ENCODE results near the gene NFYC.

NFYC gene

DNA sequence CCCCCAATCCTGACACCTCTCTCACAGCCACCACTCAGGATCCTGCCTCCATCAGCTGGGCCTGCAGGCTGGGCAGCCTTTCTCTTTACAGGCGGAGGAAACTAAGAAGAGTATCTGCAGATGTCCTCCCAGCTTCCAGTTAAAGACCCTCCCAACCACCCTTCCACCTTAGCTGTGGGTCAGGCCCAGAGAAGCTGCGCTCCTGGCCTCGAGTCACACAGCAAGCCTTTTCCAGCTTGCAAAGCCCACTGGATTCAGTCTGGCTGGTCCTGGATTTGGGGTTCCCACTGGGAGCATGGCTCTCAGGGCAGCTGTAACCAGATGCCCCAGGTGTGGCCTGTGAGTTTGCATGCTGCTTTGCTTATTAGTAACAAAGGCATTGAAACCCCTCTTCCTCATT lies 111.9 kb downstream of the NFYC start:
- TF ChIP-seq SIN3A (IDR thresholded peaks at IDR 0.05; ENCODE audit: borderline replicate concordance, insufficient read depth, low read length): no peak
- TF ChIP-seq TAF1 (IDR thresholded peaks at IDR 0.05; ENCODE audit: borderline replicate concordance, insufficient read depth, low read length): no peak
- no peak for TF ChIP-seq POLR2AphosphoS5 (IDR thresholded peaks at IDR 0.05; ENCODE audit: low read depth, low read length)
- TF ChIP-seq, protein P1, sequence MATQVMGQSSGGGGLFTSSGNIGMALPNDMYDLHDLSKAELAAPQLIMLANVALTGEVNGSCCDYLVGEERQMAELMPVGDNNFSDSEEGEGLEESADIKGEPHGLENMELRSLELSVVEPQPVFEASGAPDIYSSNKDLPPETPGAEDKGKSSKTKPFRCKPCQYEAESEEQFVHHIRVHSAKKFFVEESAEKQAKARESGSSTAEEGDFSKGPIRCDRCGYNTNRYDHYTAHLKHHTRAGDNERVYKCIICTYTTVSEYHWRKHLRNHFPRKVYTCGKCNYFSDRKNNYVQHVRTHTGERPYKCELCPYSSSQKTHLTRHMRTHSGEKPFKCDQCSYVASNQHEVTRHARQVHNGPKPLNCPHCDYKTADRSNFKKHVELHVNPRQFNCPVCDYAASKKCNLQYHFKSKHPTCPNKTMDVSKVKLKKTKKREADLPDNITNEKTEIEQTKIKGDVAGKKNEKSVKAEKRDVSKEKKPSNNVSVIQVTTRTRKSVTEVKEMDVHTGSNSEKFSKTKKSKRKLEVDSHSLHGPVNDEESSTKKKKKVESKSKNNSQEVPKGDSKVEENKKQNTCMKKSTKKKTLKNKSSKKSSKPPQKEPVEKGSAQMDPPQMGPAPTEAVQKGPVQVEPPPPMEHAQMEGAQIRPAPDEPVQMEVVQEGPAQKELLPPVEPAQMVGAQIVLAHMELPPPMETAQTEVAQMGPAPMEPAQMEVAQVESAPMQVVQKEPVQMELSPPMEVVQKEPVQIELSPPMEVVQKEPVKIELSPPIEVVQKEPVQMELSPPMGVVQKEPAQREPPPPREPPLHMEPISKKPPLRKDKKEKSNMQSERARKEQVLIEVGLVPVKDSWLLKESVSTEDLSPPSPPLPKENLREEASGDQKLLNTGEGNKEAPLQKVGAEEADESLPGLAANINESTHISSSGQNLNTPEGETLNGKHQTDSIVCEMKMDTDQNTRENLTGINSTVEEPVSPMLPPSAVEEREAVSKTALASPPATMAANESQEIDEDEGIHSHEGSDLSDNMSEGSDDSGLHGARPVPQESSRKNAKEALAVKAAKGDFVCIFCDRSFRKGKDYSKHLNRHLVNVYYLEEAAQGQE (IDR thresholded peaks at IDR 0.05; ENCODE audit: insufficient read depth in 1 of 2, low read depth in 2 of 2, low read length in 2 of 2): no peak
- no peak for TF ChIP-seq FOXP2 (optimal IDR thresholded peaks at IDR 0.05; ENCODE audit: borderline replicate concordance, extremely low read depth, extremely low read length, insufficient read depth)

DNA sequence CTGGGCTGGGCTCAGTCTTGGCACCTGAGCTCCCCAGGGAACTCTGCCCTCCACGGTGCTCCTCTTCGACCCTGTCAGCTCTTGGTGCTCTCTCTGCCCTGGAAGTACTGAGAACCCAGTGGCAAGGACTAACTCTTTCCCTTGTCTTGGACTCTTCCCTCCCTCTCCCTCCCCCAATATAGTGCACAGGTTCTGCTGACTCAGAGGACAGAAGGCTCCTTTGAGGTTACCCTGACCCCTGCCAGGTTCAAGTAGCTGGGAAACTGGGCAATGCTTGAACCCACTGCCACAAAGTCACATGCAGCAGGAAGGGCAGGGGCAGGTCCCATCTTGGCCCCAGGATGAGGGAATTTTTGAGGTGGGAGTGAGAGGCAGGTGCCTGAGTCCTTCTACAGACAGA lies 112.4 kb downstream of the NFYC start:
- TF ChIP-seq SIN3A (IDR thresholded peaks at IDR 0.05; ENCODE audit: borderline replicate concordance, insufficient read depth, low read length): no peak
- TF ChIP-seq TAF1 (IDR thresholded peaks at IDR 0.05; ENCODE audit: borderline replicate concordance, insufficient read depth, low read length): no peak
- no peak for TF ChIP-seq POLR2AphosphoS5 (IDR thresholded peaks at IDR 0.05; ENCODE audit: low read depth, low read length)
- TF ChIP-seq, protein P1 (IDR thresholded peaks at IDR 0.05; ENCODE audit: insufficient read depth in 1 of 2, low read depth in 2 of 2, low read length in 2 of 2): no peak
- TF ChIP-seq FOXP2 (optimal IDR thresholded peaks at IDR 0.05; ENCODE audit: borderline replicate concordance, extremely low read depth, extremely low read length, insufficient read depth): no peak

DNA sequence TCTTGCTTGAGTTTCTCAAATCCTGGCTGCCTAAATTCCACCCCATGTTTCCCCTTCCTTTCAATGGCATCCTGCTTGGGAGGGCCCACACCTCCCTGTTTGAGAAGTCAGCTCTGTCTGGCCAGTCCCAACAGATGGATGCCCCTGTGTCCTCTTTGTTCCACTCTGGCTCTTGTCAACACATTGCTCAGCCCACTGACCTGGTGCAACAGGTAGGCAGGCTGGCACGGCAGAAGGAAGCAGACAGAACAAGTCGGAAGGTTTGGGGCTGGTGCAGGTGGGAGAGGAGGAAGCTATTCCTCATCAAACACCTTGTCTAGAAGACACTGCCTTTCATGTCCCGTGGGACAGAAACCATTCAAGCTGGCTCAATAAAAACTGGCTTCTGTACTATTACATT lies 114.7 kb downstream of the NFYC start:
- TF ChIP-seq FOXP2 (optimal IDR thresholded peaks at IDR 0.05; ENCODE audit: borderline replicate concordance, extremely low read depth, extremely low read length, insufficient read depth) (no peak), SIN3A (IDR thresholded peaks at IDR 0.05; ENCODE audit: borderline replicate concordance, insufficient read depth, low read length) (no peak), POLR2AphosphoS5 (IDR thresholded peaks at IDR 0.05; ENCODE audit: low read depth, low read length) (no peak)
- TF ChIP-seq, protein P1 (IDR thresholded peaks at IDR 0.05; ENCODE audit: insufficient read depth in 1 of 2, low read depth in 2 of 2, low read length in 2 of 2): no peak

DNA sequence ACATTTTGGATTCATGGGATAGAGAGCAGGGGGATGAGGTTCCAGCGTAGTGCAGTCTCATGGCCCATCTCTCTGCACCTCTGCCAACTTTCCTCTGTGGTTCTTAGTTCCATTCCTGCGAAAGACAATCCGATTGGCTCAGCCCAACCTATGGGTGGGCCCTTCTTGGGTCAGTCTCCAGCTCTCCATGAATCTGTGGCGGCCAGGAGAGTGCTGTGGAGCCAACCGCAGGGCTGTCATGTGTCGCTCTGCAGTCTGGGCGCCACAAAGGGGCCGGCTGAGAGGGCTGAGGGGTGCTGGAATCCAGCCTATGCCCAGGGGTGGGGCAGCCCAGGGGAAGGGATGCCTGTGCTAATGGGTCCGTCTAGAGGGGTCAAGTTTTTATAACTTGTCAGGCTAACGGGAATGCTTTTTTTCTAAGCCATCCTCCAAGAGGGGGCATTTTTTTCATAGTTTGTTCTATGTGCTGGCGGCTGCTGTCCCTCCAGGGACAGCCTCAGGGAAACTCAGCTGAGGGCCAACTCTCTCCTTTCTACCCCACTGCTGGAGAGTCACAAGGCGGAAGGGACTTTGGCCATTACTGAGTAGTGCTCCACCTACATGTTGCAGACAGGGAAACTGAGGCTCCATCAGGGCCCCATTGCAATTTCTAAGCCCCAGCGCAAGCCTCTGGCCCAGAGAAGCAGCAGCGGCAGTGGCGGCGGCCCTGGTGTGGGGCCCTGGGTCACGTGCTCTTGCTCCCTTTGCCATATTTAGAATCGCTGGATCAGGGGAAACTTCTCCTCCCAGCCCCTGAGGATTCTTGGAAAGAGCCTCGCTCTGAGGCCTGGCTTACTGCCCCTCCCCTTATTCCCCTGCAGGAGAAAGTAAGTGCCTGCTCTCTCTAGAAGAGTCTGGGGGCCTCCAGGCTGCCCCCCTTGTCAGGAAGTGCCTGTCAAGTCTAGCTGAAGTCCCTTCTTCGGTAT lies 115.5 kb downstream of the NFYC start:
- TF ChIP-seq FOXP2 (optimal IDR thresholded peaks at IDR 0.05; ENCODE audit: borderline replicate concordance, extremely low read depth, extremely low read length, insufficient read depth) (no peak), TAF1 (IDR thresholded peaks at IDR 0.05; ENCODE audit: borderline replicate concordance, insufficient read depth, low read length) (no peak), POLR2AphosphoS5 (IDR thresholded peaks at IDR 0.05; ENCODE audit: low read depth, low read length) (no peak), SIN3A (IDR thresholded peaks at IDR 0.05; ENCODE audit: borderline replicate concordance, insufficient read depth, low read length) (no peak)
- TF ChIP-seq, protein P1 (IDR thresholded peaks at IDR 0.05; ENCODE audit: insufficient read depth in 1 of 2, low read depth in 2 of 2, low read length in 2 of 2): no peak

Data from PFSK-1 (cell line).